Astrocyte of the hippocampus (primary cell): ENCODE measurements around the gene SCGB1C2.
"Not testable (repeated sequence)": the region's sequence is repeated elsewhere in the genome, so short reads cannot be mapped to it uniquely, and the experiment has no call there.

Source experiments
- DNase-seq: peaks from one replicate; pipeline ENCODE4 v3.0.0; 2011; ENCODE audit warnings: low read depth, low spot score

The SCGB1C2 gene

DNA sequence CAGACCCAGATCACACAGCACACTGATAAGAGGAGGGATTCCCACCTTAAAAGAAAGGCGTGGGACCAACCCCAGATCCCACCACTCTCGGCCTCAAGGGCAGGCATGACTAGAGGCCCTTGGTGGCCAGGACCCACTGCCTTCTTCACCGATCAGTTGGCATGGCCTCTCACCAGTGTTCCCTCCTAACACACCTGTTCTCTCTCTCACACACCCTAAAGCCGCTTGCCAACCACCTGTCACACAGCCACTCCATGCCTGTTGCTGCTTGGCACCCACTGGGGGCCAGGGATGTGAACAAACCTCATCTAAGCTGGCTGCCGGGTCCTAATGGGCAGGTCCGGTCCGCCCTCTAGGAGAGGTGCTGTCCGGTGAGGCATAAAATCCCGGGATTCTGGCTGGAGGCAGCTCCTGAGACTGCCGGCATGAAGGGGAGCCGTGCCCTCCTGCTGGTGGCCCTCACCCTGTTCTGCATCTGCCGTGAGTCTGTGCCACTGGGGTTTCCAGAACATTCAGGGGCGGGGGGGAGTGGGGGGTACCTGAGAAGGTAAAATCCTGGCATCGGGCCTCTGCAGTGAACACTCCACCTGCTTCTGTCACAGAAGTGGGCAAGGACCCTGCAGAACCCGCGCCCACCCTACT lies at the start of gene SCGB1C2:
Gene SCGB1C2 (plus strand): TSS at position 404 of the 642 bp plus-strand sequence. CDS start 22 bp downstream, at position 426.
- not testable (repeated sequence) for DNase-seq

DNA sequence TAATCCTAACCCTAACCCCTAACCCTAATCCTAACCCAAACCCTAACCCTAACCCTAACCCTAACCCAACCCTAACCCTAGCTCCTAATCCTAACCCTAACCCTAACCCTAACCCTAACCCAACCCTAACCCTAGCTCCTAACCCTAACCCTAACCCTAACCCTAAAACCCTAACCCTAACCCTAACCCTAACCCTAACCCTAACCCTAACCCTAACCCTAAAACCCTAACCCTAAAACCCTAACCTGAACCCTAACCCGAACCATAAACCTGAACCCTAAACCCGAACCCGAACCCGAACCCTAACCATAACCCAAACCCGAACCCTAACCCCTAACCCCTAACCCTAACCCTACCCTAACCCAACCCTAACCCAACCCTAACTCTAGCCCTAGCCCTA lies 24.3 kb upstream of the SCGB1C2 start:
- peak; percentile 4 for DNase-seq

DNA sequence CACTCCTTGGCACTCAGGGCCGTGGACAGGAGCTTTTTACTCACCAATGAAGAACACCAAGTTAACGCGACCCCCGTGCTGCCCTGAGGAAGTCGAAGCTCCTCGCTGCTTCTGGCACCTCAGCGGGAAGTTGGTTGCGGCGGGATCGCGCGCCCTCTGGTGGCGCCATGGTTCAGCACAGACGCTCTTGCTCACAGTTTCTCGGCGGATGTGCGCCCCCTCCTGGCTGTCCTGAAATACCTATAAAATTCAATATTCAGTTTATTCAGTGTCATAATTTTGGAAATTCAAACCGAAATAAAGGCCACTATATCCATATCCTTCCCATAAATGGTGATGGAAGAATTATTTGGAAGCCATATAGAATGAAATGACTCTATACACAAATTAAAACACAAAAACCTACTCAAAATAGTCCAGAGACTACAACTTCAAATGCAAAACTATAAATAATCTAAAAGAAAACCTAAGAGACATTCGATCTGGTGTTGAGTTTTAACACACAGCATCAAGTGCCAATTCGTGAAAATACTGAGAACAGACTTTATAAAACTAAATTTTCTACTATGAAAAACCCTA lies 18.9 kb upstream of the SCGB1C2 start:
- DNase-seq = not testable (repeated sequence)

DNA sequence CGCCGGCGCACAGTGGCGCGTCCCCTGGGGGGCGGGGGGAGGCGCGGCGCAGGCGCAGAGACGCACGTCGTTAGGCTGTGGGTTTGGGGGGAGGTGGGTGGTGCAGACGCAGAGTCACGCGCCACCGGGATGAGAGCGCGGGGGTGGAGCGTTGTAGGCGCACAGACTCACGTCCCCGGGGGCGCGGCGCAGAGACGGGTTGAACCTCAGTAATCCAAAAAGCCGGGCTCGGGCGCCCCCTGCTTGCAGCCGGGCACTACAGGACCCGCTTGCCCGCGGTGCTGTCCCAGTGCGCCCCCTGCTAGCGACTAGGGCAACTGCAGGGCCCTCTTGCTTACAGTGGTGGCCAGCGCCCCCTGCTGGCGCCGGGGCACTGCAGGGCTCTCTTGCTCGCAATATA lies 3.4 kb upstream of the SCGB1C2 start:
- DNase-seq = not testable (repeated sequence)

DNA sequence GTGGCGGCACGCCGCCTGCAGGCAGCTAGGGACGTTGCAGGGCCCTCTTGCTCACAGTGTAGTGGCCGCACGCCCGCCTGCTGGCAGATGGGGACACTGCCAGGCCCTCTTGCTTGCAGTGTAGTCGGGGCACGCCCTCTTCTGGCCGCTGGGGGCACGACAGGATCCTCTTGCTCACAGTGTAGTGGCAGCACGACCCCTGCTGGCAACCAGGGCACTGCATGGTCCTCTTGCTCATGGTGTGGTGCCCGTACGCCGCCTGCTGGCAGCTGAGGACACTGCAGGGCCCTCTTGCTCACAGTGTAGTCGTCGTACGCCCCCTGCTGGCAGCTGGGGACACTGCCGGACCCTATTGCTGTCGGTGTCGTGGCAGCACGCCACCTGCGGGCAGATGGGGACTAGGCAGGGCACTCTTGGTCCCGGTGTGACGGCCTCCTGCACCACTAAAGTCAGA lies 3.0 kb upstream of the SCGB1C2 start:
- not testable (repeated sequence) for DNase-seq

DNA sequence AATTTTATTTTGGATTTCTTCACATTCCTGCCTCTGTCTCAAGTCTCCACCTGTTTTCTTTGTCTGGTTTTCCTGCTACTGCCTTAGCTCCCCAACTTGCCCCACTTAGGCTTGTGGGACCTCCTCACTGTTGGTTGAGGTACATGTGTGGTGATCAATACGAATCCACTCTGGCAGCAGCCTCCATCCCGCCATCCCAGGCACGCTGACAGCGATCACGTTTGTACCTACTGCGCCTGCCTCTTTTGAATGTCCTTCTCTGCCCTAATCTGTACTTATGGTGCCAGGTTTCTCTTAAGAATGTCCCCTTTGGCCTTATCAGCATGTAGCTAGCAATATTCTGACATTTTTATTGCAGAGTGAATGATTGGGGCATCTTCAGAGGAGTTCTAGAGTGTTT lies 2.3 kb upstream of the SCGB1C2 start:
- DNase-seq = not testable (repeated sequence)

GRCh38 chr17:135895-136294 lies 1.5 kb upstream of the SCGB1C2 start:
- DNase-seq = not testable (repeated sequence)

- not testable (repeated sequence) for DNase-seq
Observed at GRCh38 chr17:136531-136930, 838 bp upstream of the SCGB1C2 start.

DNA sequence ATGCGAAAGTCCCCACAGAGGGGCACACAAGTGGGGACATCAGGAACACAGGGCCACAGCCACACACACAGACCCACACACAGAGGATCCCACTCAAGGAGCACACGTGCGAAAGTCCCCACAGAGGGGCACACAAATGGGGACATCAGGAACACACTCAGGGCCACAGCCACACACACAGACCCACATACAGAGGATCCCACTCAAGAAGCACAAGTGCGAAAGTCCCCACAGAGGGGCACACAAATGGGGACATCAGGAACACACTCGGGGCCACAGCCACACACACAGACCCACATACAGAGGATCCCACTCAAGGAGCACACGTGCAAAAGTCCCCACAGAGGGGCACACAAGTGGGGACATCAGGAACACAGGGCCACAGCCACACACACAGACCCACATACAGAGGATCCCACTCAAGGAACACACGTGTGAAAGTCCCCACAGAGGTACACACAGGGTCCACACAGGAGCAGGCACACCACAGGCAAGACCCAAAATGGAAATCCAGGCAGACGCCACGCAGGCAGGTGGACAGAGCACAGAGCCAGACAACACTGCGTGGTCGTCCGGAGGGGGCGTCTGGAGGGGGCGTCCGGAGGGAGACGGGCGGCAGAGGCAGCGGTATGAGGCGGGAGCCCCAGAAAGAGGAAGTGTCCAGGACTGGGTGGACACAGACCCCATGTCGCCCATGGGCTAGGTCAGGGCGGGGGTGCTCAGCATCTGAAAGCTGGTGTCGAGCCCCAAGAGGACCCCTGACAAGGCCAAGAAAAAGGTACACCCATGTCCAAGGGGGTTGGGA lies 2.2 kb downstream of the SCGB1C2 start:
- DNase-seq = not testable (repeated sequence)

DNA sequence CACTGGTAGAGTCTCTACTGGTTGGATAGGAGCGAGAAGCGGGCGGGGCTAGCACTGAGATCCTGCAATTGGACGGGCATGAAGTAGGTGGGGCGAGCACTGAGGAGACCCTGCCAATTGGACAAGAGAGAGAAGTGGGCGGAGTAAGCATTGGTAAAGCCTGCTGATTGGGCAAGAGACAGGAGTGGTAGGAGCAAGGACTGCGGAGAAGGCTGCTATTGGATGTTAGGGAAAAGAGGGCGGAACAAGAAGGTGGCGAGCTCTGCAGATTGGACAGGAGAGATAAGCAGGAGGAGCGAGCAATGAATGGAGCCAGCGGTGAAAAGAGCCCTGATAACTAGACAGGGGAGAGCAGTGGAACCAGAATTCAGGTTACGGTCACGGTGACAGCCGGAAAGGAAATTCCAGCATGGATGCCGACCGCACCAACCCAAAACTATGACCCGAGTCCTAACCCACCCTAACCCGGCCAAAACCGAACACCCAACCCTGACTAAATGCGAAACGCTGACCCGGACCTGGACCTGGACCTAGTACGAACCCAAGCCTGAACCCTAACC lies 4.8 kb downstream of the SCGB1C2 start:
- DNase-seq = peak; percentile 12

GRCh38 chr17:142876-143784 lies 5.8 kb downstream of the SCGB1C2 start:
- no peak for DNase-seq

DNA sequence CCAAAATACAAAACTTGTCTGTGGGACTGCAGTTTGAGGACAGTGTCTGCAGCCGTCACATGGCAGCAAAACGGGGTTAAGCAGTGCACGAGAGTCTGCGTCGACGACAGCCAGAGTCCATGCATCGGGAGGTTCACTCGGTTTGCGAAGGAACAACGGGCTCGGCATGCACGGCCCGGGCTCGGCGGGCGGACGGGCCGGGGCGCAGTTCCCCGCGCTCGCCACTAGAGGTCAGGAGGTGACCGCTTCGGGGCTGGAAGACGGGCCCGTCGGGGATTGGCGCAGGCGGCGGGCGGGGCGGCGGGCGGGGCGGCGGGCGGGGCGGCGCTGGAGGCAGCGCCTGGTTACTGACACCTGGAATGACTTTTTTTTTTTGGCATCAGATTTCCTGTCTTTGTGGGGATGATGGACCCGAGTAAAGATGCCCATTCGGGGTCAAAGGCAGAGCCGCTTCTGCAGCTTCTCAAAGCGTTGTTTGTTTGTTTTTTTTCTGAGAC lies 6.5 kb downstream of the SCGB1C2 start:
- DNase-seq = peak; percentile 90

GRCh38 chr17:144936-145670 lies 7.7 kb downstream of the SCGB1C2 start:
- DNase-seq = no peak

DNA sequence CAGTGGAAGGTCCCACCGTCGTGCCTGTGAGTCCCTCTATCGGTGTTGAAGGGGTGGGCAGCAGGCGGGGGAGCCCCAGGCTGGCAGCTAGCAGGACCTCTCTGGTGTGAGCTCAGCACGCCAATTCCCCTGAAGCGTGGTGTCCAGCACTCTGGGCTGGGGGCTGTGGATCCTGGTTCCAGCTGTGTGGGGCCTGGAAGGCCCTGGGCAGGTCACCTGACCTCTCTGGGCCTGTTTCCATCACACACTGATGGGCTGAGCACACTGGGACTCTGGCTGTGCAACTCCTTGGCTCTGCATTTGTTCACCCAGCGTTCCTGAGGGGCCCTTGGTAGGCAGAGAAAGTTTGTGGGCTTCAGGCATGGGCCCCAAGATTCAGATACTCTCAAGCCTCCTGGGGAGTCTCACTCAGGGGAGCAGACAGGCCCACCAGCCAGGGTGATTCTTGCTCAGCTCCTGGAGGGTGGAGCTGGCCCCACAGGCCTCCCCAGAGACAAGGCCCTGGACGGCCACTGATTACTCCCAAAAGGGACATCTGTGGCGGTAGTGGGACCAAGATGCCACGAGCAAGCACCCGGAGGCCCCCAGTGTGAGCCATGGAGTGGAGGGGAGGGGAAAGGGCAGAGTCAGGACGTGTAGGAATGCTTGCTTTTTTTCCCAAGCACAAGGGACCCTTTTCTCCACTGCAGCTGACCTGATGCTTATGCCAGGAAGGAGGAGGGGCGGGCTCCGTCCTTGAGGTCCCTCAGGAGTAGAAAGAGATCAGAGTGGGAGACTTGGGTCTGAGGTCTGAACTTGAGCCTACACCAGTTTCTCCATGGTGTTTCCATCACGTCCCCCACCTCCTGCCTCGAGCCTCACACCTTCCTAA lies 8.5 kb downstream of the SCGB1C2 start:
- no peak for DNase-seq

GRCh38 chr17:146546-146945 lies 9.2 kb downstream of the SCGB1C2 start:
- no peak for DNase-seq

GRCh38 chr17:146983-147761 lies 9.8 kb downstream of the SCGB1C2 start:
- DNase-seq = no peak

DNA sequence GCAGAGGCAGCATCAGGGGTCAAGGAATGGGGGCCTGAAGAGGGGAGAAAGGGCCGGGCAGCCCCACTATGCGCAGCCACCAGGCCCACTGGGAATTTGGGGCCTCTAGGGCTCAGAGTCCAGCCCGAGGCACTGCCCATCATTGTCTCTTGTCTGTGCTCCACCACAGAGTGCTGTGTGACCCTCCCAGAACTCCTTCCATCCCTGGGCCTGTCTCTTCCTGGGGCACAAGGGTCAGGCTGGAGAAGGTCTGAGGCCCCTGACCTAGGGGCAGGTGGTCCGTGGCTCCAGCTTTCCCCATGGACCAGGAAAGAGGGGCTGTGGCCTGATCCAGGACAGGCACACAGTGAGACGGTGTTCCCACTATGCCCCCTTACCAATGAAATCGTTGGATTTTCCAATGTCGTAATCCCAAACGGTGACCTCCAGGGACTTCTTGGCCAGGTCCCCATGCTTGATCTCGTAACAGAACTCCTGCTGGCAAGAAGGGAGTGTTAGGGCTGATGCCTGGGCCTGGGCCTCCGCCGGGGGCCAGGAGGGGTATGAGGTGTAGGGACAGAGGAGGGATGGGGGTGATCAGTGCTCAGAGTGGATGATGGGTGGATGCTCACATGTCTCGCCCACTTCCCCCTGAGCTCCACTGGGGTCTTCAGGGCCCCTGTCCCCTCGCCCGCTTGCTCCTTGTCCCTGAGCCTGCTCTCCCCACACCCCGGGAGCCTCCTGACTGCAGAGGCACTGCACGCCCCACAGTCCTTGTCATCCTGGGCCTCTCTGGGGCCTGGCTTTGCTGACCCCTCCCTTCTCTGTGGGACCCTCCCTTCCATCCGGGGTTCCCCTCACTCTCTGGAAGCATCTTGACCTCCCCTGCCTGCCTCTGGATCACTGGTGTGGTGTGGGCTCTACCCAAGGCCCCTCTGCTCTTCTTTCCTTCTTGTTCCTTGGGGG lies 10.7 kb downstream of the SCGB1C2 start:
- DNase-seq = no peak
